H1 (cell line): ENCODE results near the gene PIGL. TPM values are rescaled to one million over a fixed set of nuclear protein-coding genes. Genes with fewer than 3 reads are reported as not detected.

Experiments used
- CTCF ChIA-PET: fragments of 300-600 bp; sonication (Branson Sonifier 250); formaldehyde crosslinking; loops from one replicate; lab custom pipeline; 2021; ENCODE audit not compliant: partially characterized antibody; lab: Charles Lee
- POLR2A ChIA-PET: fragments of 300-600 bp; sonication (Branson Sonifier 250); formaldehyde crosslinking; loops from one replicate; lab custom pipeline; 2021; ENCODE audit warnings: inconsistent platforms; ENCODE audit not compliant: partially characterized antibody; lab: Charles Lee
- DNase-seq, 2 experiments: peaks; one replicate each; pipeline versions ENCODE4 v3.0.0 to v3.0.0-alpha.2; 2010 to 2022; ENCODE audit warnings: low spot score in 2 of 2, low read depth in 1 of 2, mixed read lengths in 1 of 2
- FAIRE-seq: peaks from 2 replicates; lab custom pipeline; 2011; peaks lifted over from hg19 to GRCh38; lab: Jason Lieb, UNC
- H2AFZ ChIP-seq: 2 replicates; pipeline ENCODE4 v1.8.1; 2012; ENCODE audit warnings: low read length, inconsistent platforms
- H2AK5ac ChIP-seq: 2 replicates; pipeline ENCODE4 v1.6.1; 2013; ENCODE audit warnings: low read depth, low read length
- H2BK120ac ChIP-seq: replicated peaks from 2 replicates; pipeline ENCODE3; 2013; ENCODE audit warnings: low read depth, low read length, inconsistent platforms
- H2BK12ac ChIP-seq: 2 replicates; pipeline ENCODE4 v1.6.1; 2013; ENCODE audit warnings: low read depth, low read length
- H2BK15ac ChIP-seq: 2 replicates; pipeline ENCODE4 v1.6.1; 2013; ENCODE audit warnings: low read length
- H2BK20ac ChIP-seq: 2 replicates; pipeline ENCODE4 v1.6.1; 2013; ENCODE audit warnings: low read length
- H2BK5ac ChIP-seq: 2 replicates; pipeline ENCODE4 v1.6.1; 2013; ENCODE audit warnings: low read depth, low read length
- H3K14ac ChIP-seq: 2 replicates; pipeline ENCODE4 v1.6.1; 2013; ENCODE audit warnings: inconsistent platforms; ENCODE audit not compliant: insufficient read length
- H3K18ac ChIP-seq: 2 replicates; pipeline ENCODE4 v1.6.1; 2013; ENCODE audit warnings: low read length; ENCODE audit errors: extremely low read depth
- H3K23ac ChIP-seq: 2 replicates; pipeline ENCODE4 v1.6.1; 2013; ENCODE audit warnings: inconsistent platforms; ENCODE audit not compliant: insufficient read length
- H3K23me2 ChIP-seq: 2 replicates; pipeline ENCODE4 v1.6.1; 2013; ENCODE audit warnings: low read depth, low read length
- H3K27ac ChIP-seq: 2 replicates; pipeline ENCODE4 v1.6.1; 2011; ENCODE audit warnings: low read depth, low read length, inconsistent platforms
- H3K27me3 ChIP-seq, 4 experiments: replicated peaks in 1 of 4; 1 replicate in 1 of 4; 2 replicates in 3 of 4; pipeline versions ENCODE4 v1.6.1 to v1.8.1; 2011 to 2013; ENCODE audit warnings: low read length in 3 of 4, mild to moderate bottlenecking in 3 of 4, inconsistent platforms in 2 of 4, mixed read lengths in 2 of 4, moderate library complexity in 1 of 4; ENCODE audit not compliant: control insufficient read depth in 3 of 4, insufficient read depth in 3 of 4; ENCODE audit errors: extremely low read depth in 1 of 4
- H3K36me3 ChIP-seq, 4 experiments: 2 replicates each; pipeline versions ENCODE4 v1.6.1 to v1.8.1; 2011 to 2013; ENCODE audit warnings: mild to moderate bottlenecking in 4 of 4, low read length in 3 of 4, moderate library complexity in 2 of 4, control low read depth in 1 of 4, inconsistent platforms in 1 of 4; ENCODE audit not compliant: insufficient read depth in 4 of 4, control insufficient read depth in 2 of 4
- H3K4ac ChIP-seq: replicated peaks from 2 replicates; pipeline ENCODE3; 2013; ENCODE audit warnings: low read length, low read depth, mixed read lengths, inconsistent platforms; ENCODE audit not compliant: insufficient read length
- H3K4me1 ChIP-seq, 4 experiments: replicated peaks in 1 of 4; 1 replicate in 1 of 4; 2 replicates in 3 of 4; pipeline versions ENCODE4 v1.6.1 to v1.8.1; 2011 to 2013; ENCODE audit warnings: low read length in 3 of 4, inconsistent platforms in 2 of 4, mixed read lengths in 1 of 4; ENCODE audit not compliant: insufficient read depth in 4 of 4, control insufficient read depth in 3 of 4
- H3K4me2 ChIP-seq, 2 experiments: 2 replicates each; pipeline versions ENCODE4 v1.6.1 to v1.8.1; 2011 to 2013; ENCODE audit warnings: low read depth in 2 of 2, low read length in 2 of 2, control low read depth in 1 of 2, inconsistent platforms in 1 of 2, mild to moderate bottlenecking in 1 of 2; ENCODE audit not compliant: insufficient read depth in 1 of 2
- H3K4me3 ChIP-seq, 4 experiments: fragments of 200-600, 300-600 bp in 1 of 4; sonication (generic), shearing (Covaris generic), sonication (Bioruptor Twin) in 1 of 4; 2 replicates each; pipeline versions ENCODE4 v1.5.1 to v1.8.1; 2011 to 2016; ENCODE audit warnings: low read length in 4 of 4, low read depth in 3 of 4, control low read depth in 2 of 4, inconsistent platforms in 2 of 4, mild to moderate bottlenecking in 2 of 4, mixed read lengths in 1 of 4, moderate library complexity in 1 of 4; ENCODE audit not compliant: insufficient read depth in 2 of 4; ENCODE audit errors: extremely low read depth in 1 of 4
- H3K56ac ChIP-seq: replicated peaks from 2 replicates; pipeline ENCODE3; 2013; ENCODE audit warnings: low read depth, mild to moderate bottlenecking, mixed read lengths, low read length, inconsistent platforms; ENCODE audit not compliant: insufficient read length
- H3K79me1 ChIP-seq: 2 replicates; pipeline ENCODE4 v1.6.1; 2013; ENCODE audit warnings: low read depth, low read length, control low read depth
- H3K79me2 ChIP-seq, 2 experiments: 2 replicates each; pipeline versions ENCODE4 v1.6.1 to v1.8.1; 2012 to 2013; ENCODE audit warnings: low read length in 2 of 2, mild to moderate bottlenecking in 2 of 2, inconsistent platforms in 1 of 2; ENCODE audit not compliant: insufficient read depth in 2 of 2, control insufficient read depth in 1 of 2
- H3K9ac ChIP-seq, 4 experiments: replicated peaks in 1 of 4; 1 replicate in 1 of 4; 2 replicates in 3 of 4; pipeline versions ENCODE4 v1.6.1 to v1.8.1; 2011 to 2013; ENCODE audit warnings: low read depth in 3 of 4, low read length in 3 of 4, control low read depth in 2 of 4, mild to moderate bottlenecking in 2 of 4, moderate library complexity in 2 of 4, inconsistent platforms in 1 of 4; ENCODE audit errors: extremely low read depth in 1 of 4
- H3K9me3 ChIP-seq, 2 experiments: 2 replicates each; pipeline versions ENCODE4 v1.6.1 to v1.8.1; 2012 to 2013; ENCODE audit warnings: mild to moderate bottlenecking in 2 of 2, moderate library complexity in 2 of 2, control low read depth in 1 of 2, inconsistent platforms in 1 of 2, low read depth in 1 of 2, low read length in 1 of 2, mixed read lengths in 1 of 2; ENCODE audit not compliant: insufficient read depth in 2 of 2
- H4K20me1 ChIP-seq, 2 experiments: replicated peaks in 1 of 2; 2 replicates each; pipeline versions ENCODE3 to v1.8.1; 2011 to 2013; ENCODE audit warnings: inconsistent platforms in 2 of 2, low read length in 2 of 2, mild to moderate bottlenecking in 1 of 2; ENCODE audit not compliant: insufficient read depth in 2 of 2, control insufficient read depth in 1 of 2
- H4K5ac ChIP-seq: 2 replicates; pipeline ENCODE4 v1.6.1; 2013; ENCODE audit warnings: low read length, low read depth, mixed read lengths, inconsistent platforms; ENCODE audit not compliant: insufficient read length
- H4K8ac ChIP-seq: 2 replicates; pipeline ENCODE4 v1.8.0; 2013; ENCODE audit warnings: mild to moderate bottlenecking, moderate library complexity, low read length, inconsistent platforms; ENCODE audit not compliant: insufficient read depth; ENCODE audit errors: extremely low read depth
- H4K91ac ChIP-seq: replicated peaks from 2 replicates; pipeline ENCODE3; 2013; ENCODE audit warnings: low read length, mixed read lengths, inconsistent platforms; ENCODE audit not compliant: insufficient read length
- CBX5 ChIP-seq: fragments of 300-800, 300-1000 bp; sonication (generic); IDR thresholded peaks from 2 replicates; pipeline ENCODE4 v1.7.1; 2016; ENCODE audit warnings: antibody characterized with exemption, low read length, low read depth
- CBX8 ChIP-seq: fragments of 300-800, 300-1000 bp; sonication (generic); IDR thresholded peaks from 2 replicates; pipeline ENCODE4 v1.7.1; 2016; ENCODE audit warnings: low read depth, low read length, borderline replicate concordance
- CREB1 ChIP-seq: IDR thresholded peaks from 2 replicates; pipeline ENCODE4 v1.6.1; 2012; ENCODE audit warnings: inconsistent platforms
- GTF2F1 ChIP-seq: IDR thresholded peaks from 2 replicates; pipeline ENCODE4 v1.6.1; 2012; ENCODE audit warnings: low read depth, low read length, improper control_type of control experiment, borderline replicate concordance
- JUN ChIP-seq: IDR thresholded peaks from 2 replicates; pipeline ENCODE4 v1.6.1; 2011; ENCODE audit warnings: low read depth, mild to moderate bottlenecking, improper control_type of control experiment, low read length
- JUND ChIP-seq: IDR thresholded peaks from 2 replicates; pipeline ENCODE4 v1.6.1; 2011; ENCODE audit warnings: mild to moderate bottlenecking, improper control_type of control experiment, low read length
- RAD21 ChIP-seq, 2 experiments: IDR thresholded peaks in 1 of 2; conservative IDR thresholded peaks in 1 of 2; 2 replicates each; pipeline ENCODE4 v1.6.1; 2011; ENCODE audit warnings: low read depth in 2 of 2, low read length in 2 of 2, improper control_type of control experiment in 1 of 2, inconsistent platforms in 1 of 2, mild to moderate bottlenecking in 1 of 2, moderate library complexity in 1 of 2
- RBBP5 ChIP-seq: IDR thresholded peaks from 2 replicates; pipeline ENCODE4 v1.7.1; 2012; ENCODE audit warnings: low read depth, mild to moderate bottlenecking, inconsistent platforms, low read length, moderate library complexity, borderline replicate concordance
- SP4 ChIP-seq: IDR thresholded peaks from 2 replicates; pipeline ENCODE4 v1.6.1; 2012; ENCODE audit warnings: low read length, inconsistent platforms
- WGBS, 2 experiments: shearing (Covaris generic) in 1 of 2; methylation state at CpG; one replicate each; pipeline versions ENCODE4 v1.1.6 to v1.1.7; 2013 to 2015; ENCODE audit warnings: low lambda C conversion rate in 2 of 2, mixed read lengths in 2 of 2, inconsistent platforms in 1 of 2, low coverage in 1 of 2, missing lambda C conversion rate in 1 of 2; ENCODE audit not compliant: insufficient replicate concordance in 2 of 2, insufficient coverage in 1 of 2, insufficient read length in 1 of 2; ENCODE audit errors: extremely low coverage in 1 of 2, missing lambda C conversion rate in 1 of 2; 5-methylcytosine and 5-hydroxymethylcytosine counted together
- polyA plus RNA-seq, 7 experiments: library from polyadenylated mRNA; depleted of rRNA in 3 of 7; stranded (reverse) in 5 of 7; unstranded in 2 of 7; fragments of >200 nt in 5 of 7; fragments of 200-250 nt in 2 of 7; gene quantifications; 1 replicate in 5 of 7; 2 replicates in 1 of 7; 4 replicates in 1 of 7; pipeline versions ENCODE4 v1.2.1 to v1.2.3, GENCODE V29; 2011 to 2013; ENCODE audit warnings: missing spikeins in 2 of 7, mixed read lengths in 2 of 7
- total RNA-seq: library from RNA; stranded (reverse); fragmentation: NEBNext Ultra II Directional; extraction: Animal tissue kit (Norgen Biotek cat#: 25700); gene quantifications from 2 replicates; pipeline ENCODE4 v1.2.1, GENCODE V29; 2021
- TF ChIP-seq, protein P1 (sequence below): IDR thresholded peaks from 2 replicates; pipeline ENCODE4 v1.6.1; 2012; ENCODE audit warnings: inconsistent platforms

The PIGL gene
- total and polyA plus RNA-seq, 2 of the 8 experiments (the other 6 are each of a cell fraction or from before 2014, with no cell fraction given), result 28.4 to 30.8 TPM

DNA sequence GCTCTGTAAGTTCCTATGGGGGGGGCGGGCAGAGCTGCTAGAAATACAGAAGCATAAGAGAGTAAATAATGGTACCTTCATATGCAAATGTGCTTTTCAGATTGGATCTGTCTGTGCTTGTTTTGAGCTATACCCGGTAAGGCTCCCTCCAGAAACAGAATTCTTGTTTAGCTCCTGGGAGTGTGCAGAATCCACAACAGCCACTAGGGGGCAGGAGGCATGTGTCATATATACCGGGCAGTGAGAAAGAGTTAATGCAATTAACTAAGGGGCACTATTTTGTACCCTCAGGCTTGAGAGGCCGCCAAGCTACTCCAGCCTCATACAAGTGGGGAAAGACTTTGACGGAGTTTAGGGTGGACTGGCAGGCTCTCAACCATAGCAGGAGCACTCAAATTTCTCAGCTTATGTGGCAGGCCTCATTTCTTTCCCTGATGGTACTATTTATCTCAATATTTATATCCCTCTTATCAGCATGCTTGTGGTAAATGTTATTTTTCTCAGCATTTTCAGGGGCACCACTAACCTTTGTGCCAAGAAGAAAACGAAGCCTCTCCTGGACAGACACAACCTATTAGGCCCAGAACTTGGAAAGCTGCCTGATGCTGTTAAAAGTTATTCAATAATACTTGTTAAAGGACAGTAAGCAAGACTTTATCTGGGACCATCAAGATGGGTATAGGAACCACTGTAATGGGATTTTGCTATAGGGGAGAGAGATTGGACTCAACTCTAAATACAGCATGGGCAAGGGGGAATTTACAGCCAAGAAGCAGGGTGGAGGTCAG lies 146.9 kb downstream of the PIGL start:
- Histone ChIP-seq H2AFZ (peak overlapping the region; percentile 57; the same call in 1 of the 2 replicates), H2BK12ac (no peak overlapping the region), H2AK5ac (no peak overlapping the region), H3K79me1 (no peaks in the 10 kb centered on the region), H4K5ac (no peak overlapping the region), H3K79me2 (no peaks in the 10 kb centered on the region), H2BK5ac (no peak overlapping the region), H2BK20ac (no peak overlapping the region), H3K4ac (no peak overlapping the region), H4K20me1 (no peaks in the 10 kb centered on the region), H3K14ac (no peak overlapping the region), H4K91ac (no peak overlapping the region), H3K27me3 (no peaks in the 10 kb centered on the region), H3K36me3 (no peaks in the 10 kb centered on the region), H3K18ac (no peak overlapping the region), H3K9me3 (no peaks in the 10 kb centered on the region), H3K4me3 (no peak overlapping the region), H2BK120ac (no peak overlapping the region), H3K27ac (no peak overlapping the region), H3K56ac (no peak overlapping the region), H3K4me1 (peaks cover 0 to 2% (median 0%) of the 10 kb centered on the region in 4 experiments; a peak in 1 of 7 replicates), H3K9ac (no peak overlapping the region), H4K8ac (no peak overlapping the region), H3K23ac (no peak overlapping the region), H2BK15ac (no peak overlapping the region), H3K23me2 (no peaks in the 10 kb centered on the region), H3K4me2 (no peak overlapping the region)
- peak; percentile 72 for FAIRE-seq
- DNase-seq, result peak in 1 of 2 experiments; percentile 88
- CTCF ChIA-PET, result interaction anchor here (0.7 to 5.1 kb wide), 41 partner anchors 8 to 710 kb away, joined by 3 to 51 read pairs (median 6); partner anchors contain the start of genes CENPV and TRPV2
- POLR2A ChIA-PET, result interaction anchor here (0.6 to 2.9 kb wide), 11 partner anchors 9 to 149 kb away, joined by 3 to 14 read pairs (median 5); partner anchors contain the start of genes CENPV, NCOR1 and UBB
- 22% methylated on average over 6 of the region's 6 CpGs; no CpG with 5 or more reads in 1 of the 2 experiments for WGBS, 2 experiments
- peak; percentile 86 to 88 for TF ChIP-seq RAD21 (IDR thresholded peaks at IDR 0.05 in 1 of 2, conservative IDR thresholded peaks at IDR 0.05 in 1 of 2; ENCODE audit: low read depth in 2 of 2, low read length in 2 of 2)
- no peak for TF ChIP-seq JUN
- TF ChIP-seq RBBP5, result no peak
- TF ChIP-seq CREB1, result 0 out of 2 replicates have a peak, but pooled peaks have one; percentile 37
- no peak for TF ChIP-seq JUND
- no peak for TF ChIP-seq CBX5
- TF ChIP-seq, protein P1, sequence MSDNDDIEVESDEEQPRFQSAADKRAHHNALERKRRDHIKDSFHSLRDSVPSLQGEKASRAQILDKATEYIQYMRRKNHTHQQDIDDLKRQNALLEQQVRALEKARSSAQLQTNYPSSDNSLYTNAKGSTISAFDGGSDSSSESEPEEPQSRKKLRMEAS, result peak; percentile 16; the same call in 1 of the 2 replicates
- no peak for TF ChIP-seq SP4
- TF ChIP-seq GTF2F1, result no peak
- TF ChIP-seq CBX8, result no peak
